Activated CD4-positive, alpha-beta T cell treated with anti-CD3 and anti-CD28 coated beads for 36 hours (primary cell): ENCODE measurements around the gene TRIM65. TPM values are rescaled to one million over a fixed set of nuclear protein-coding genes. Genes with fewer than 3 reads are reported as not detected.
A peak's percentile ranks its signal among the peaks of the same experiment; 100 is the strongest.

Experiments used
- ATAC-seq: fragments of 200-7000 bp; cut with Tn5 transposase; one replicate; pipeline ENCODE4 v1.10.0; 2021; ENCODE audit warnings: mild to moderate bottlenecking, moderate library complexity
- CTCF ChIA-PET: fragments of 350-600 bp; sonication (Branson Sonifier 250); formaldehyde crosslinking; loops from one replicate; lab custom pipeline; 2021; ENCODE audit warnings: antibody characterized with exemption; lab: Charles Lee
- POLR2A ChIA-PET: fragments of 350-600 bp; sonication (Branson Sonifier 250); formaldehyde crosslinking; loops from one replicate; lab custom pipeline; 2021; ENCODE audit warnings: antibody characterized with exemption, inconsistent platforms; lab: Charles Lee
- DNase-seq: peaks from one replicate; pipeline ENCODE4 v3.0.0-alpha.2; 2020
- H3K27ac Mint-ChIP-seq: one replicate; pipeline ENCODE4 v1.8.0; 2021; ENCODE audit warnings: mixed read lengths
- H3K27me3 Mint-ChIP-seq: one replicate; pipeline ENCODE4 v1.8.0; 2021; ENCODE audit warnings: mixed read lengths
- H3K36me3 Mint-ChIP-seq: one replicate; pipeline ENCODE4 v1.8.0; 2021; ENCODE audit warnings: low read depth, mixed read lengths
- H3K4me1 Mint-ChIP-seq: one replicate; pipeline ENCODE4 v1.8.0; 2021; ENCODE audit warnings: mixed read lengths
- H3K4me3 Mint-ChIP-seq: one replicate; pipeline ENCODE4 v1.8.0; 2021; ENCODE audit warnings: mild to moderate bottlenecking, moderate library complexity, mixed read lengths
- H3K9me3 Mint-ChIP-seq: one replicate; pipeline ENCODE4 v1.8.0; 2021; ENCODE audit warnings: low read depth, mixed read lengths
- intact Hi-C, 2 experiments: fragments of 100-400 bp; cut with DNase I in 1 of 2; cut with micrococcal nuclease in 1 of 2; formaldehyde crosslinking; loops; one replicate each; pipeline versions ENCODE4 v1.14.2 to v1.15.1; 2022 to 2024; cut with DNase I, micrococcal nuclease
- total RNA-seq, 2 experiments: library from RNA; stranded (reverse); gene quantifications; one replicate each; pipeline ENCODE4 v1.2.3, GENCODE V29; 2021

The TRIM65 gene
- total RNA-seq, 2 experiments from 2014 or later: 28.9 to 31.9 TPM

DNA sequence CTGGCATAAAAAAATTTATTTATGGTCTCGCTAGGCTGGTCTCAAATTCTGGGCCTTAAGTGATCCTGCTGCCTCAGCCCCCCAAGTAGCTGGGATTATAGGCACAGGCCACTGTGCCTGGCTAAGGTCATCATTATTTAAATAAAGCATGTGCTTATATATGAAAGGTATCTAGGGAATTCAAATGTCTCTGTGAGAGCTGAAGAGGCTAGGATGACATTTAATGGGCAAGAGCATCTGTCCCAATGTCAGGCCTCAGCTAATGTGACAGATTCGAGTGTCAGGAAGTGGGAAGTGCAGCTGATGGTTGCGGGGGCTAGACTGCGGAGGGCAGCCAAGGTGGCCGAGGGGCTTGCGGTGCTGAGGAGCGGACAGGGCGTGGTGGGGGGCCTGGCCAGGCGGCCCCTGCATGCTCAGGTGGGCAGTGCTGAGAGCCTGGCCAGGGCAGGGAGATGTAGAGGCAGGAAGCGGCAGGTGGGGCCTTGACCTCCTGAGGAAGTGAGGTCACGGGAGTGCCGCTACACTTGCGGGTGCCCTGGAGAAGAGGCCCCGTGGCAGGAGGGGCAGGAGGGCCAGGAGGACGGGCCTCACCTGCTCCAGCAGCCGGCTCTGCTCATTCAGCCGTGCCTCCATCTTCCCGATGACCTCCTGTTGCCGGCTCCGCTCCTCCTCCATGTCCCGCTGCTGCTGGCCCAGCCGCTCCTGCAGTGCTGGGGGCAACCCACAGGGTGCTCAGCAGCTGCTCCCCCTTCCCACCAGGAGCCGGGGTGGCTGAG, 20.6 kb upstream of the TRIM65 start:
- DNase-seq (no peak), ATAC-seq (no peak)
- Mint-ChIP-seq H3K9me3 (no peaks in the 10 kb centered on the region), H3K36me3 (peaks cover 5% of the 10 kb centered on the region), H3K4me3 (no peak overlapping the region), H3K27me3 (no peaks in the 10 kb centered on the region), H3K27ac (no peak overlapping the region), H3K4me1 (peaks cover 2% of the 10 kb centered on the region)
- intact Hi-C loops: no loop called here
- ChIA-PET CTCF (no interaction called here), POLR2A (no interaction called here)

GRCh38 chr17:75915268-75915667, 18.5 kb upstream of the TRIM65 start:
- H3K27ac Mint-ChIP-seq: no peak overlapping the region
- POLR2A ChIA-PET: no interaction called here

GRCh38 chr17:75914643-75915267, 18.0 kb upstream of the TRIM65 start:
- no peak overlapping the region for H3K4me3 Mint-ChIP-seq
- DNase-seq (no peak), ATAC-seq (no peak)
- no peaks in the 10 kb centered on the region for H3K27me3 Mint-ChIP-seq
- peaks cover 5% of the 10 kb centered on the region for H3K36me3 Mint-ChIP-seq
- CTCF ChIA-PET: interaction anchor here (1.1 kb wide), 1 partner anchor 9 kb away, joined by 3 read pairs; no protein-coding TSS in a partner anchor
- peaks cover 5% of the 10 kb centered on the region for H3K4me1 Mint-ChIP-seq
- no peak overlapping the region for H3K27ac Mint-ChIP-seq
- intact Hi-C loops: no loop called here
- H3K9me3 Mint-ChIP-seq: no peaks in the 10 kb centered on the region
- POLR2A ChIA-PET: no interaction called here

More at GRCh38 chr17:75915268-75915667, 18.5 kb upstream of the TRIM65 start:
- no peak overlapping the region for H3K4me3 Mint-ChIP-seq
- H3K9me3 Mint-ChIP-seq: no peaks in the 10 kb centered on the region
- H3K27me3 Mint-ChIP-seq: no peaks in the 10 kb centered on the region
- DNase-seq: no peak
- H3K4me1 Mint-ChIP-seq: peaks cover 2% of the 10 kb centered on the region
- CTCF ChIA-PET: interaction anchor here (1.1 kb wide), 2 partner anchors 10 to 12 kb away, joined by 3 read pairs; no protein-coding TSS in a partner anchor
- ATAC-seq: no peak
- peaks cover 5% of the 10 kb centered on the region for H3K36me3 Mint-ChIP-seq
- intact Hi-C loops: no loop called here

GRCh38 chr17:75913537-75914210, 16.9 kb upstream of the TRIM65 start:
- no peak overlapping the region for H3K4me3 Mint-ChIP-seq
- peaks cover 5% of the 10 kb centered on the region for H3K4me1 Mint-ChIP-seq
- DNase-seq (no peak), ATAC-seq (no peak)
- no peaks in the 10 kb centered on the region for H3K9me3 Mint-ChIP-seq
- intact Hi-C loops: no loop called here
- CTCF ChIA-PET: no interaction called here
- H3K36me3 Mint-ChIP-seq: peaks cover 5% of the 10 kb centered on the region
- POLR2A ChIA-PET: interaction anchor here (0.6 kb wide), 1 partner anchor 41 kb away, joined by 6 read pairs; no protein-coding TSS in a partner anchor
- H3K27ac Mint-ChIP-seq: no peak overlapping the region
- no peaks in the 10 kb centered on the region for H3K27me3 Mint-ChIP-seq

- DNase-seq (no peak), ATAC-seq (no peak)
- intact Hi-C loops: no loop called here
- Mint-ChIP-seq H3K27me3 (no peaks in the 10 kb centered on the region), H3K36me3 (peaks cover 2% of the 10 kb centered on the region), H3K4me1 (peaks cover 3% of the 10 kb centered on the region), H3K9me3 (no peaks in the 10 kb centered on the region), H3K4me3 (no peak overlapping the region), H3K27ac (no peak overlapping the region)
- CTCF ChIA-PET: interaction anchor here (0.8 to 2.2 kb wide), 6 partner anchors 47 to 104 kb away, joined by 3 to 9 read pairs (median 4); no protein-coding TSS in a partner anchor
- POLR2A ChIA-PET: no interaction called here
Measured at GRCh38 chr17:75910699-75911098, 13.9 kb upstream of the TRIM65 start.

GRCh38 chr17:75909812-75910274, 13.1 kb upstream of the TRIM65 start:
- DNase-seq (no peak), ATAC-seq (no peak)
- Mint-ChIP-seq H3K9me3 (no peaks in the 10 kb centered on the region), H3K36me3 (peaks cover 2% of the 10 kb centered on the region), H3K27ac (no peak overlapping the region), H3K4me3 (no peak overlapping the region), H3K27me3 (no peaks in the 10 kb centered on the region), H3K4me1 (peaks cover 7% of the 10 kb centered on the region)
- intact Hi-C loops: loop anchor here (5.0 to 10.0 kb wide), 2 partner anchors 92 to 365 kb away; partner anchors contain the start of gene CDK3 (in 1 of the 2)
- CTCF ChIA-PET: interaction anchor here (0.5 to 2.2 kb wide), 11 partner anchors 16 to 393 kb away, joined by 3 to 9 read pairs (median 3); no protein-coding TSS in a partner anchor
- POLR2A ChIA-PET: interaction anchor here (0.8 kb wide), 1 partner anchor 92 kb away, joined by 3 read pairs; no protein-coding TSS in a partner anchor

DNA sequence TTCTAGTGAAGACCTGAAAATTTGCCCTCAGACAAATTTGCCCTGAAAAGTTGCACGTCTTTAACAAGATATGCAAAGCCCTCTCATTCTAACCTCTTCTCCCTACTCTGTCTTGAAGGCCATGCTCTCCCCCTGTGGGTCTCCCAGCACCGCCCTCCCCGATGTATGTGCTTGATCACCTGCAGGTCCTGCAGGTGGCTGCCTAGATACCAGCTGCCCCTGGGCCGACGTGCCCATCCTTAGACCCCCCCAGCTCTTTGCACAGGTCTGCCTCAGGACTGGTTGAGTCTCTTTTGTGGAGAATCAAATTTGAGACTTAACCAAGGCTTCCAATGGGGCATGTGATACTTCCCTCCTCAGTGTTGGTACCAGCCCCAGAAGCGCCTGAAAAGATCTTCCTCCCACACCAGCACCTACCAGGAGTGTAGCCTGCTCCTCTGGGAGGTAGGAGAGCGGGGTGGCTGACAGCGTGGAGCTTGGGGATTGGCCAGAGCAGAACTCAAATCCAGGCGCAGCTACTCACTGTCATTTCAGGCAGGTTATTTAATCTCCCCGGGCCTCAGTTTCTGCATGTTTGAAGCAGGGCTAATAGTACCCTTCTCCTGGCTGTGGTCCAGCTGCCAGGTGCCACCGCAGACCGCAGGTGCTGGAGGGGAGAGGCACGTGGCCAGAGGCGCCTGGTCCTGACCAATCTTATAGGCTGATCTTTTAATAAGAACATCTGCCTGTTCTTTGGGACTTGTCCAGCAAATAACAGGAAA, 12.5 kb upstream of the TRIM65 start:
- DNase-seq (no peak), ATAC-seq (no peak)
- Mint-ChIP-seq H3K4me3 (no peak overlapping the region), H3K4me1 (peaks cover 7% of the 10 kb centered on the region), H3K36me3 (peaks cover 2% of the 10 kb centered on the region), H3K9me3 (no peaks in the 10 kb centered on the region), H3K27me3 (no peaks in the 10 kb centered on the region), H3K27ac (no peak overlapping the region)
- ChIA-PET CTCF (interaction anchor here (0.5 to 2.2 kb wide), 11 partner anchors 17 to 394 kb away, joined by 3 to 9 read pairs (median 3); no protein-coding TSS in a partner anchor), POLR2A (interaction anchor here (0.8 kb wide), 1 partner anchor 93 kb away, joined by 3 read pairs; no protein-coding TSS in a partner anchor)
- intact Hi-C loops: loop anchor here (5.0 to 10.0 kb wide), 2 partner anchors 93 to 366 kb away; partner anchors contain the start of gene CDK3 (in 1 of the 2)

DNA sequence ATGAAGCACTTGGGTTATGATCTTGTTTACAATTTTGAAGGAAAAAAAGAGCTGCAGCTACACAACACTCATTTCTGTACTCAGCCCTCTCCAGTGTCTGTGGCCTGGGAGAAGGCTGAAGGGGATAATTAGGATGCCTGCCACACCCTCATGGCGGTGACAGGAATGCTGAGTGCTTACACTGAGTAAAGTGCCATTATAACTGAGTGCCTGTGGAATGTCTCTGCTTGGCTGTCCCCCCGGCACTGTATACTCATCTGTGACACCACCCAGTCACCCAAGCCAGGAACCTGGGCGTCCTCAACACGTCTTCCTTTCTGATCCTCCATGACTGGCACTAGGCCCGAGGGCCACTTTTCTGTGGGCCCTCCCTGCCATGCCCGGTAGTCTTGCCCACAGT, 11.4 kb upstream of the TRIM65 start:
- H3K27ac Mint-ChIP-seq: no peak overlapping the region
- intact Hi-C loops: loop anchor here (5.0 to 10.0 kb wide), 2 partner anchors 94 to 367 kb away; partner anchors contain the start of gene CDK3 (in 1 of the 2)

GRCh38 chr17:75906143-75906884, 9.6 kb upstream of the TRIM65 start:
- DNase-seq (no peak), ATAC-seq (no peak)
- POLR2A ChIA-PET: interaction anchor here (0.6 to 0.7 kb wide), 2 partner anchors 209 to 240 kb away, joined by 3 read pairs; no protein-coding TSS in a partner anchor
- H3K27me3 Mint-ChIP-seq: no peaks in the 10 kb centered on the region
- CTCF ChIA-PET: interaction anchor here (0.6 to 3.4 kb wide), 16 partner anchors 12 to 781 kb away, joined by 3 to 38 read pairs (median 4); partner anchors contain the start of gene TRIM47
- no peaks in the 10 kb centered on the region for H3K36me3 Mint-ChIP-seq
- intact Hi-C loops: loop anchor here (5.0 to 10.0 kb wide), 2 partner anchors 96 to 368 kb away; partner anchors contain the start of gene CDK3 (in 1 of the 2)
- H3K4me3 Mint-ChIP-seq: no peak overlapping the region
- peak overlapping the region; percentile 16 for H3K27ac Mint-ChIP-seq
- H3K4me1 Mint-ChIP-seq: peaks cover 7% of the 10 kb centered on the region
- H3K9me3 Mint-ChIP-seq: no peaks in the 10 kb centered on the region

More for the DNA sequence above, 11.4 kb upstream of the TRIM65 start:
- ChIA-PET CTCF (no interaction called here), POLR2A (no interaction called here)
- ATAC-seq: no peak
- Mint-ChIP-seq H3K4me1 (peaks cover 7% of the 10 kb centered on the region), H3K9me3 (no peaks in the 10 kb centered on the region), H3K27me3 (no peaks in the 10 kb centered on the region), H3K4me3 (no peak overlapping the region), H3K36me3 (no peaks in the 10 kb centered on the region)
- no peak for DNase-seq
